ENCODE measurements around the gene GSN. TPM values are rescaled to one million over a fixed set of nuclear protein-coding genes. Genes with fewer than 3 reads are reported as not detected.

The GSN gene
- total RNA-seq, 1 experiment from 2014 or later: 68.3 TPM

- no peak overlapping the region for H3K27ac Mint-ChIP-seq (ENCODE audit: unreplicated experiment)
- intact Hi-C loops (cut with micrococcal nuclease; ENCODE audit: unreplicated experiment): no loop called here
- CTCF ChIA-PET: interaction anchor here (0.6 to 1.0 kb wide), 2 partner anchors 18 to 298 kb away, joined by 3 to 8 read pairs; no protein-coding TSS in a partner anchor
Observed at GRCh38 chr9:121368745-121369144, 100.8 kb downstream of the GSN start.

GRCh38 chr9:121369595-121370265, 101.8 kb downstream of the GSN start, which contains the start of gene STOM:
Gene STOM, minus strand, starts transcription at chr9:121370250. Its CDS starts 63 bp downstream, at chr9:121370187.
- no TSS peak for BruUV-seq (replicated peaks)
- Mint-ChIP-seq H3K4me3 (ENCODE audit: low read depth, unreplicated experiment) (peak within 1 kb of the TSS; percentile 73), H3K9me3 (ENCODE audit: low read depth, unreplicated experiment) (no peaks in the 10 kb centered on the region), H3K27me3 (ENCODE audit: unreplicated experiment) (no peaks in the 10 kb centered on the region), H3K4me1 (ENCODE audit: low read depth, unreplicated experiment) (peaks cover 34% of the 10 kb centered on the region), H3K27ac (ENCODE audit: unreplicated experiment) (no peak within 1 kb of the TSS), H3K36me3 (ENCODE audit: insufficient read depth, unreplicated experiment) (peaks cover 20% of the 10 kb centered on the region)
- DNase-seq: peak; percentile 45
- intact Hi-C loops (cut with micrococcal nuclease; ENCODE audit: unreplicated experiment): no loop called here
- no peak for TF ChIP-seq CTCF (IDR thresholded peaks at IDR 0.05; ENCODE audit: unreplicated experiment)
- CTCF ChIA-PET: interaction anchor here (1.0 kb wide), 1 partner anchor 17 kb away, joined by 8 read pairs; no protein-coding TSS in a partner anchor

More at GRCh38 chr9:121368745-121369144, 100.8 kb downstream of the GSN start:
- Mint-ChIP-seq H3K27me3 (ENCODE audit: unreplicated experiment) (no peaks in the 10 kb centered on the region), H3K4me1 (ENCODE audit: low read depth, unreplicated experiment) (peaks cover 34% of the 10 kb centered on the region), H3K9me3 (ENCODE audit: low read depth, unreplicated experiment) (no peaks in the 10 kb centered on the region), H3K4me3 (ENCODE audit: low read depth, unreplicated experiment) (peak overlapping the region; percentile 73), H3K36me3 (ENCODE audit: insufficient read depth, unreplicated experiment) (peaks cover 20% of the 10 kb centered on the region)
- TF ChIP-seq CTCF (IDR thresholded peaks at IDR 0.05; ENCODE audit: unreplicated experiment): no peak
- DNase-seq: no peak
- no TSS peak for BruUV-seq (replicated peaks)

GRCh38 chr9:121371495-121372061, 103.6 kb downstream of the GSN start:
- no peak for DNase-seq
- Mint-ChIP-seq H3K9me3 (ENCODE audit: low read depth, unreplicated experiment) (no peaks in the 10 kb centered on the region), H3K27me3 (ENCODE audit: unreplicated experiment) (no peaks in the 10 kb centered on the region), H3K4me3 (ENCODE audit: low read depth, unreplicated experiment) (no peak overlapping the region), H3K27ac (ENCODE audit: unreplicated experiment) (no peak overlapping the region), H3K4me1 (ENCODE audit: low read depth, unreplicated experiment) (peaks cover 34% of the 10 kb centered on the region), H3K36me3 (ENCODE audit: insufficient read depth, unreplicated experiment) (peaks cover 20% of the 10 kb centered on the region)
- BruUV-seq (replicated peaks): no TSS peak
- no peak for TF ChIP-seq CTCF (IDR thresholded peaks at IDR 0.05; ENCODE audit: unreplicated experiment)
- intact Hi-C loops (cut with micrococcal nuclease; ENCODE audit: unreplicated experiment): no loop called here
- CTCF ChIA-PET: interaction anchor here (0.7 kb wide), 2 partner anchors 51 to 56 kb away, joined by 3 read pairs; no protein-coding TSS in a partner anchor

- CTCF ChIA-PET: interaction anchor here (0.7 to 1.3 kb wide), 2 partner anchors 94 to 349 kb away, joined by 3 to 4 read pairs; no protein-coding TSS in a partner anchor
- no TSS peak for BruUV-seq (replicated peaks)
- peak overlapping the region; percentile 27 for H3K27ac Mint-ChIP-seq (ENCODE audit: unreplicated experiment)
- DNase-seq: no peak
- H3K4me3 Mint-ChIP-seq (ENCODE audit: low read depth, unreplicated experiment): no peak overlapping the region
- peaks cover 34% of the 10 kb centered on the region for H3K4me1 Mint-ChIP-seq (ENCODE audit: low read depth, unreplicated experiment)
- H3K9me3 Mint-ChIP-seq (ENCODE audit: low read depth, unreplicated experiment): no peaks in the 10 kb centered on the region
- H3K27me3 Mint-ChIP-seq (ENCODE audit: unreplicated experiment): no peaks in the 10 kb centered on the region
- H3K36me3 Mint-ChIP-seq (ENCODE audit: insufficient read depth, unreplicated experiment): peaks cover 20% of the 10 kb centered on the region
- TF ChIP-seq CTCF (IDR thresholded peaks at IDR 0.05; ENCODE audit: unreplicated experiment): no peak
- intact Hi-C loops (cut with micrococcal nuclease; ENCODE audit: unreplicated experiment): no loop called here
Observed at GRCh38 chr9:121372239-121373010, 104.5 kb downstream of the GSN start.
